RPMI7951 (cell line): ENCODE results near the gene ZGPAT. TPM values are rescaled to one million over a fixed set of nuclear protein-coding genes. Genes with fewer than 3 reads are reported as not detected.

ENCODE experiments used
- DNase-seq: peaks from one replicate; pipeline ENCODE4 v3.0.0-alpha.2; 2012; ENCODE audit warnings: low read depth
- total RNA-seq: library from RNA; depleted of rRNA; stranded (reverse); fragments of >200 nt; shearing (Covaris generic); gene quantifications from 2 replicates; pipeline ENCODE4 v1.2.3, GENCODE V29; 2014

ZGPAT gene
- total RNA-seq, 1 experiment from 2014 or later, result 8.3 TPM

GRCh38 chr20:63733579-63734081 lies 25.8 kb downstream of the ZGPAT start:
- no peak for DNase-seq

- no peak for DNase-seq
These were observed 26.5 kb downstream of the ZGPAT start for GRCh38 chr20:63734111-63734945.

DNA sequence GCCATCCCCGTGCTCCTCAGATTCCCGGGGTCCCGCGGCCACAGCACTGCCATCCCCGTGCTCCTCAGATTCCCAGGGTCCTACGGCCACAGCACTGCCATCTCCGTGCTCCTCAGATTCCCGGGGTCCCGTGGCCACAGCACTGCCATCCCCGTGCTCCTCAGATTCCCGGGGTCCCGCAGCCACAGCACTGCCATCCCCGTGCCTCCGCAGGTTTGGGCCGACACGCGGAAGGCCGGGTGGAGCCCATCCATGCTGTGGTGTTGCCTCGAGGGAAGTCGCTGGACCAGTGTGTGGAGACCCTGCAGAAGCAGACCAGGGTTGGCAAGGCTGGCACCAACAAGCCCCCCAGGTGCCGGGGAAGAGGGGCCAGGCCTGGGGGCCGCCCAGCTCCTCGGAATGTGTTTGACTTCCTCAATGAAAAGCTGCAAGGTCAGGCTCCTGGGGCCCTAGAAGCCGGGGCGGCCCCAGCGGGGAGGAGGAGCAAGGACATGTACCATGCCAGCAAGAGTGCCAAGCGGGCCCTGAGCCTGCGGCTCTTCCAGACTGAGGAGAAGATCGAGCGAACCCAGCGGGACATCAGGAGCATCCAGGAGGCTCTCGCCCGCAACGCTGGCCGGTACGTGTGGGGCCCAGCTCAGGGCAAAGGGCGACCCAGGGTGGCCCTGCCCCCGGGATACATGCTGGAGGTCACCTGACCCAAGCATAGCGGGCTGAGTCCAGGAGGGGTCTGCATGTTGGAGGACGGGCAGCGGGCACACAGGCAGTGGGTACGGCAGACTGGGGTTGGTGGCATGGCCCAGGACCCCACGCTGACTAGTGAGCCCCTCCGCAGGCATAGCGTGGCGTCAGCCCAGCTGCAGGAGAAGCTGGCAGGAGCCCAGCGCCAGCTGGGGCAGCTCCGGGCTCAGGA lies 27.4 kb downstream of the ZGPAT start:
- DNase-seq, result no peak

DNA sequence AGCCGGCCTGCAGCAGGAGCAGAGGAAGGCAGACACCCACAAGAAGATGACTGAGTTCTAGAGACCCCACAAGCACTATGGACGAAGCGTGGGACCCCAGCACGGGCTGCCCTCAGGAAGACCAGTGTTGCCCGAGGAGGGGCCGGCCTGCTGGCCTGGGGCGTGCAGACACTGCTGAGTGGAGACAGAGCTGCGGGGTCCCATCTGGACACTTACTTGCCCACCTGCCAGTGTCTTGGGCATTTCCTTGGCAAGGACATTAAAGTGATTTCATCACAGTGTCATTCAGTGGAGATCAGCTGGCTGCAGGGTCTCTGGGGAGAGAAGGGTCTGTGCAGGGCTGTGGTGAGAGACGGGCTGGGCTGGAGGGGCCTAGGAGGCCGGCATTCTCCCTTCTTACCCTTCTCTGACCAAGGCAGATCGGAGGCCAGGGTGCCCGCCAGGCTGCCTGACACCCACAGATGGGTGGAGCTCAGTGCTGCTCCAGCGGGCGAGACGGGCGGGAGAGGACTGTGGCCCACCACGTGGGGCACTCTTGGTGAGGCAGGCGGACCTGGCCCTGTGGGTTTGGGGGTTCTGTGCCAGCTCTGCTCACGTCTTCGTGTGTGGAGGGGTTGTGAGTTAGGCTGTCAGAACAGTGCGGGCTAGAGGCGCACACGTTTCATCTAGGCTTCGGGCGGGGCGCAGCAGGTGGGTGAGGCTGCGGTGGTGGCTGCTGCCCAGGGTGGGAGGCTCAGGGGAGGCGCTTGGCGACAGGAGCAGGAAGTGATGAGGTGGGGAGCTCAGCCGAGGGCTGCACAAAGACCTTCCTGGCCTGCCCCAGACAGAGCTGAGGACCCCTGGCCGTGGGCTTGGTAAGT lies 28.2 kb downstream of the ZGPAT start, which contains the start of gene LIME1:
Gene LIME1, plus strand, starts transcription at position 806 of the 860 bp plus-strand sequence. CDS start 886 bp downstream, outside the sequence.
- no peak for DNase-seq

DNA sequence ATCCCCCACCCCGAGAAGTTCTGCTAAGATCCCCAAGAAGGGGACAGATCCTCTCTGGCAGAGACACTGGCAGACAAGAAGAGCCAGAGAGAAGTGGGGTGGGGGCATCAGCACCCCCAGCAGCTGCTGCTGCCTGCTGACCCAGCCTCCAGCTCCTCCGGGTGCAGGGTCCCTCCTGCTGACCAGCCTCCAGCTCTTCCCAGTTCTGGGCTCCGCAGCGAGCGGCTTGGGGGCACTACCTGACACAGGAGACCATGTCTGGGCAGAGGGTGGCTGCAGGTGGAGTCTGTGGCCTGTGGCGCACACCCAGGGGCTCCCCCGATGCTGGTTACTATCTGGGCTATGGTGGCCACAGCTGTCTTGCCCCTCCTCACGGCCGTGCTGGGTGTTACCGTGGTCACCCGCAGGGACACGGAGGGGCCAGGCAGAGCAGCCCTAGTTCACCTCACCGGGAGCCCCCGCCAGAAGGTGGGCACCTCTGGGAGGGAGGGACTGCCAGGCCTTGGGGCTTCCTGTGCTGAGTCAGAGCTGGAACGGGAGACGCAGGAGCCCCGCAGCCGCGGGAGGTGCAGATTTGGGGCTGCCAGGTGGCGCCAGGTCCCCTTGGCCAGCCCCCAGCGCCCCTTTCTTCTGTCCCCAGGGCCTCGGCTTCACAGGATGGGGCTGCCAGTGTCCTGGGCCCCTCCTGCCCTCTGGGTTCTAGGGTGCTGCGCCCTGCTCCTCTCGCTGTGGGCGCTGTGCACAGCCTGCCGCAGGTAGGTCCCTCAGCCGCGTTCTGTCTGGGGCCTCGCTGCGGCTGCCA lies 29.3 kb downstream of the ZGPAT start:
- no peak for DNase-seq

GRCh38 chr20:63737695-63737944 lies 29.8 kb downstream of the ZGPAT start:
- no peak for DNase-seq

- DNase-seq, result no peak
These were observed 30.3 kb downstream of the ZGPAT start for GRCh38 chr20:63737945-63738686.

DNA sequence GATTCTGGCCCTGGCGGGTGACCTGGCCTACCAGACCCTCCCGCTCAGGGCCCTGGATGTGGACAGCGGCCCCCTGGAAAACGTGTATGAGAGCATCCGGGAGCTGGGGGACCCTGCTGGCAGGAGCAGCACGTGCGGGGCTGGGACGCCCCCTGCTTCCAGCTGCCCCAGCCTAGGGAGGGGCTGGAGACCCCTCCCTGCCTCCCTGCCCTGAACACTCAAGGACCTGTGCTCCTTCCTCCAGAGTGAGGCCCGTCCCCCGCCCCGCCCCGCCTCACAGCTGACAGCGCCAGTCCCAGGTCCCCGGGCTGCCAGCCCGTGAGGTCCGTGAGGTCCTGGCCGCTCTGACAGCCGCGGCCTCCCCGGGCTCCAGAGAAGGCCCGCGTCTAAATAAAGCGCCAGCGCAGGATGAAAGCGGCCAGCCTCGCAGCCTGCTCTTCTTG lies 30.9 kb downstream of the ZGPAT start:
- DNase-seq, result peak; percentile 29

- peak; percentile 83 for DNase-seq
These were observed 31.6 kb downstream of the ZGPAT start, which contains the start of gene SLC2A4RG for GRCh38 chr20:63739130-63740069. TSS of gene SLC2A4RG (plus strand) at chr20:63739776. CDS start at chr20:63739913, 137 bp downstream.

DNA sequence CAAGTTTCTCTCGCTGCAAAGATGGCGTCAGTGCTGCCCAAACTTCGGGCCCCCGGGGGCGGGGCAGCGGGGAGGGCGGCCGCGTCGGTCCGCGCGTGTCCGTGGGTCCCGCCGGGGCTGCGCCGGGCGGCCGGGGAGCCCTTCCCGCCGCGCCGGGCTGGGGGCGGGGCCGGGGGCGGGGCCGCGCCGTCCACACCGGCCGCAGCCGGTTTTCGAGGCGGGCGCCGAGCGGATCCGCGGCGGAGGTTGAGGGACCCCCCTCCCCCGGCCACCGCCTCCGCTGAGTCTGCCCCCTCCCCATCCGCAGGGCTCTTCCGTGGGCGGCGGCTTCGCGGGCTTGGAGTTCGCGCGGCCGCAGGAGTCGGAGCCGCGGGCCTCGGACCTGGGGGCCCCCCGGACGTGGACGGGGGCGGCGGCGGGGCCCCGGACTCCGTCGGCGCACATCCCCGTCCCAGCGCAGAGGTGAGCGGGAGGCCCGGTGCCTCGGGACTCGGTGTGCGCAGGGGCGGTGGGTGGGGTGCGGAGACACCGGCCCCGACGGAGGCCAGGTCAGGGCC lies 32.3 kb downstream of the ZGPAT start:
- DNase-seq, result peak; percentile 45

GRCh38 chr20:63740627-63741353 lies 33.0 kb downstream of the ZGPAT start:
- peak; percentile 94 for DNase-seq

- no peak for DNase-seq
These were observed 33.5 kb downstream of the ZGPAT start for GRCh38 chr20:63741354-63741675.

DNA sequence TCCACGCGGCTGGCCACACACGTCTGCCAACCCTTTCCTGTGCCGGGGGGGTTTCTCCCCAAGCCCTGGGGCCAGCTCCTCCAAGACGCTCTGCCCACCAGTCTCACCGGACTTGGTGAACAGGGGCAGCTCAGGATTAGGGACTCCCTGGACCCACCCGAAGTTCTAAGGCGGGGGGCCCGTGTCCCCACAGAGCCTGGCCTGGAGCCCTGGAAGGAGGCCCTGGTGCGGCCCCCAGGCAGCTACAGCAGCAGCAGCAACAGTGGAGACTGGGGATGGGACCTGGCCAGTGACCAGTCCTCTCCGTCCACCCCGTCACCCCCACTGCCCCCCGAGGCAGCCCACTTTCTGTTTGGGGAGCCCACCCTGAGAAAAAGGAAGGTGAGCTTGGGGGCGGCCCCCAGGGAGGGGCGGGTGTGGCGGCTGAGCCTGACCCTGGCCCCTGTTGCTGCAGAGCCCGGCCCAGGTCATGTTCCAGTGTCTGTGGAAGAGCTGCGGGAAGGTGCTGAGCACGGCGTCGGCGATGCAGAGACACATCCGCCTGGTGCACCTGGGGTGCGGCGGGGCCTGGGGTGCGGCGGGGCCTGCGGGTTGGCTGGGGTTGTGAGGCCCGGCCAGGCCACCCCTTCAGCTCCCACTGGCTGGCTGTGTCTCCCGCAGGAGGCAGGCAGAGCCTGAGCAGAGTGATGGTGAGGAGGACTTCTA lies 34.0 kb downstream of the ZGPAT start:
- no peak for DNase-seq

- DNase-seq, result no peak
These were observed 34.7 kb downstream of the ZGPAT start for GRCh38 chr20:63742381-63743024.

GRCh38 chr20:63743210-63743970 lies 35.6 kb downstream of the ZGPAT start:
- no peak for DNase-seq

DNA sequence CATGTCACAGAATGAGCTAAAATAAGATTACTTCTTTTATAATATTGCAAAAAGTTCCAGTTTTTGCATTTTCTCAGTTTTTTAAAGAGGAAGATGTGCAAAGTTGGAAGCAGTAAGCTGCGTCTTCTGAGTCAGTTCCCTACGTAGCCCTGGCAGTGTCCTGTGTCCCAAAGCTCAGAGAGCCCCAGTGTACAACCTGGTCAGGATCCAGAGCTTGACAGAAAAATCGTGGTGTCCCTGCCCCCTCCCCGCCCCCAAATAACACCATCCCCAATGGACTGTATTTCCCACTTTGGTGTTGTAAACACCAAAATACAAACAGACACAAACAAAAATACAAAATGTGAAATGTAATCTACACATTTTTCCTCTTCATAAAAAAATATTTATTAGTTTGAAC lies 36.3 kb downstream of the ZGPAT start:
- DNase-seq, result no peak
